ENCODE measurements around the gene CADM4. TPM values are rescaled to one million over a fixed set of nuclear protein-coding genes. Genes with fewer than 3 reads are reported as not detected.

Gene CADM4
- total and polyA plus RNA-seq, 2 of the 8 experiments (the other 6 are each of a cell fraction or from before 2014, with no cell fraction given) = 13.5 to 25.0 TPM

GRCh38 chr19:43672061-43672679, 32.5 kb upstream of the CADM4 start:
- Histone ChIP-seq H2AFZ (ENCODE audit: low read length) (no peak overlapping the region), H4K91ac (replicated peaks; ENCODE audit: insufficient read length, low read length) (no peak overlapping the region), H3K4me2 (ENCODE audit: insufficient read depth in 1 of 2, low read depth in 2 of 2, low read length in 2 of 2) (peak overlapping the region in 1 of 2 experiments; percentile 16; a peak in 2 of 4 replicates), H3K4me1 (replicated peaks in 1 of 4; ENCODE audit: control insufficient read depth in 3 of 4, insufficient read depth in 4 of 4, low read length in 3 of 4) (peaks cover 6 to 17% (median 12%) of the 10 kb centered on the region in 4 experiments), H4K5ac (ENCODE audit: insufficient read length, low read depth, low read length) (no peak overlapping the region), H3K18ac (ENCODE audit: extremely low read depth, low read length) (no peak overlapping the region), H3K56ac (replicated peaks; ENCODE audit: insufficient read length, low read depth, low read length) (no peak overlapping the region), H3K23ac (ENCODE audit: insufficient read length) (no peak overlapping the region), H3K9ac (replicated peaks in 1 of 4; ENCODE audit: extremely low read depth in 1 of 4, low read depth in 3 of 4, low read length in 3 of 4) (no peak overlapping the region), H2BK15ac (ENCODE audit: low read length) (no peak overlapping the region), H4K8ac (ENCODE audit: extremely low read depth, insufficient read depth, low read length) (no peak overlapping the region), H3K14ac (ENCODE audit: insufficient read length) (no peak overlapping the region), H3K4me3 (ENCODE audit: extremely low read depth in 1 of 4, insufficient read depth in 2 of 4, low read depth in 3 of 4, low read length in 4 of 4) (no peak overlapping the region), H2BK12ac (ENCODE audit: low read depth, low read length) (0 out of 2 replicates have a peak overlapping the region, but pooled peaks have one; percentile 45), H2BK120ac (replicated peaks; ENCODE audit: low read depth, low read length) (no peak overlapping the region), H3K27ac (ENCODE audit: low read depth, low read length) (no peak overlapping the region), H3K36me3 (ENCODE audit: control insufficient read depth in 2 of 4, insufficient read depth in 4 of 4, low read length in 3 of 4) (no peaks in the 10 kb centered on the region), H2AK5ac (ENCODE audit: low read depth, low read length) (no peak overlapping the region), H3K9me3 (ENCODE audit: insufficient read depth in 2 of 2, low read depth in 1 of 2, low read length in 1 of 2) (no peaks in the 10 kb centered on the region), H3K4ac (replicated peaks; ENCODE audit: insufficient read length, low read depth, low read length) (no peak overlapping the region), H2BK5ac (ENCODE audit: low read depth, low read length) (no peak overlapping the region), H4K20me1 (replicated peaks in 1 of 2; ENCODE audit: control insufficient read depth in 1 of 2, insufficient read depth in 2 of 2, low read length in 2 of 2) (peaks cover 0 to 2% of the 10 kb centered on the region in 2 experiments), H3K27me3 (replicated peaks in 1 of 4; ENCODE audit: control insufficient read depth in 3 of 4, extremely low read depth in 1 of 4, insufficient read depth in 3 of 4, low read length in 3 of 4) (peaks cover 0 to 6% (median 2%) of the 10 kb centered on the region in 4 experiments; a peak in 3 of 7 replicates), H3K79me1 (ENCODE audit: low read depth, low read length) (no peaks in the 10 kb centered on the region), H3K79me2 (ENCODE audit: control insufficient read depth in 1 of 2, insufficient read depth in 2 of 2, low read length in 2 of 2) (no peaks in the 10 kb centered on the region), H2BK20ac (ENCODE audit: low read length) (no peak overlapping the region; the same call in 1 of the 2 replicates), H3K23me2 (ENCODE audit: low read depth, low read length) (peaks cover 17% of the 10 kb centered on the region; the same call in 1 of the 2 replicates)
- DNase-seq (ENCODE audit: low read depth in 1 of 2, low spot score in 2 of 2) = no peak
- no peak for FAIRE-seq
- ChIA-PET CTCF (ENCODE audit: partially characterized antibody) (interaction anchor here (0.6 to 2.3 kb wide), 4 partner anchors 16 to 78 kb away, joined by 3 to 8 read pairs (median 4); no protein-coding TSS in a partner anchor), POLR2A (ENCODE audit: partially characterized antibody) (interaction anchor here (1.2 to 1.3 kb wide), 2 partner anchors 62 to 81 kb away, joined by 4 read pairs; no protein-coding TSS in a partner anchor)
- WGBS, 2 experiments (ENCODE audit: extremely low coverage in 1 of 2, insufficient coverage in 1 of 2, insufficient read length in 1 of 2, insufficient replicate concordance in 2 of 2, low coverage in 1 of 2, low lambda C conversion rate in 2 of 2, missing lambda C conversion rate in 1 of 2) = 69% methylated on average over 6 of the region's 6 CpGs; no CpG with 5 or more reads in 1 of the 2 experiments
- TF ChIP-seq TAF7 (optimal IDR thresholded peaks at IDR 0.05; ENCODE audit: borderline replicate concordance, low read depth, low read length) = no peak
- TF ChIP-seq POLR2AphosphoS5 (IDR thresholded peaks at IDR 0.05; ENCODE audit: low read depth, low read length) = no peak
- TF ChIP-seq SP2 (IDR thresholded peaks at IDR 0.05; ENCODE audit: low read length) = no peak
- TF ChIP-seq CTCF (IDR thresholded peaks at IDR 0.05; ENCODE audit: control extremely low read depth in 1 of 3, insufficient read depth in 1 of 3, low read depth in 1 of 3, low read length in 3 of 3) = no peak
- TF ChIP-seq EGR1 (IDR thresholded peaks at IDR 0.05; ENCODE audit: borderline replicate concordance, low read depth, low read length) = no peak
- TF ChIP-seq SP4 (IDR thresholded peaks at IDR 0.05; ENCODE audit: low read length) = no peak
- no peak for TF ChIP-seq KDM4A (IDR thresholded peaks at IDR 0.05; ENCODE audit: low read depth, low read length, severe bottlenecking)
- no peak for TF ChIP-seq PHF8 (conservative IDR thresholded peaks at IDR 0.05; ENCODE audit: low read depth, low read length)
- TF ChIP-seq RNF2 (IDR thresholded peaks at IDR 0.05; ENCODE audit: borderline replicate concordance, low read depth, low read length, missing control alignments, poor library complexity, severe bottlenecking) = no peak
